GM18870 (cell line): ENCODE results near the gene GRK1.
"Not testable (repeated sequence)": the region's sequence is repeated elsewhere in the genome, so short reads cannot be mapped to it uniquely, and the experiment has no call there.

Source experiments
- ATAC-seq: cut with Tn5 transposase; IDR thresholded peaks from one replicate; pipeline ENCODE4 v1.9.1; 2021; ENCODE audit warnings: moderate library complexity; ENCODE audit not compliant: unreplicated experiment

Gene GRK1

DNA sequence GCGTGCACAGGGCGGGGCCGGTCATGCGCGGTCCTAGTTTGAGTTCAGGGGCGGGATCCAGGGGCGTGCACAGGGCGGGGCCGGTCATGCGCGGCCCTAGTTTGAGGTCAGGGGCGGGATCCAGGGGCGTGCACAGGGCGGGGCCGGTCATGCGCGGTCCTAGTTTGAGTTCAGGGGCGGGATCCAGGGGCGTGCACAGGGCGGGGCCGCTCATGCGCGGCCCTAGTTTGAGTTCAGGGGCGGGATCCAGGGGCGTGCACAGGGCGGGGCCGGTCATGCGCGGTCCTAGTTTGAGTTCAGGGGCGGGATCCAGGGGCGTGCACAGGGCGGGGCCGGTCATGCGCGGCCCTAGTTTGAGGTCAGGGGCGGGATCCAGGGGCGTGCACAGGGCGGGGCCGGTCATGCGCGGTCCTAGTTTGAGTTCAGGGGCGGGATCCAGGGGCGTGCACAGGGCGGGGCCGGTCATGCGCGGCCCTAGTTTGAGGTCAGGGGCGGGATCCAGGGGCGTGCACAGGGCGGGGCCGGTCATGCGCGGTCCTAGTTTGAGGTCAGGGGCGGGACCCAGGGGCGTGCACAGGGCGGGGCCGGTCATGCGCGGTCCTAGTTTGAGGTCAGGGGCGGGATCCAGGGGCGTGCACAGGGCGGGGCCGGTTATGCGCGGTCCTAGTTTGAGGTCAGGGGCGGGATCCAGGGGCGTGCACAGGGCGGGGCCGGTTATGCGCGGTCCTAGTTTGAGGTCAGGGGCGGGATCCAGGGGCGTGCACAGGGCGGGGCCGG, 58.5 kb downstream of the GRK1 start:
- ATAC-seq = not testable (repeated sequence)

DNA sequence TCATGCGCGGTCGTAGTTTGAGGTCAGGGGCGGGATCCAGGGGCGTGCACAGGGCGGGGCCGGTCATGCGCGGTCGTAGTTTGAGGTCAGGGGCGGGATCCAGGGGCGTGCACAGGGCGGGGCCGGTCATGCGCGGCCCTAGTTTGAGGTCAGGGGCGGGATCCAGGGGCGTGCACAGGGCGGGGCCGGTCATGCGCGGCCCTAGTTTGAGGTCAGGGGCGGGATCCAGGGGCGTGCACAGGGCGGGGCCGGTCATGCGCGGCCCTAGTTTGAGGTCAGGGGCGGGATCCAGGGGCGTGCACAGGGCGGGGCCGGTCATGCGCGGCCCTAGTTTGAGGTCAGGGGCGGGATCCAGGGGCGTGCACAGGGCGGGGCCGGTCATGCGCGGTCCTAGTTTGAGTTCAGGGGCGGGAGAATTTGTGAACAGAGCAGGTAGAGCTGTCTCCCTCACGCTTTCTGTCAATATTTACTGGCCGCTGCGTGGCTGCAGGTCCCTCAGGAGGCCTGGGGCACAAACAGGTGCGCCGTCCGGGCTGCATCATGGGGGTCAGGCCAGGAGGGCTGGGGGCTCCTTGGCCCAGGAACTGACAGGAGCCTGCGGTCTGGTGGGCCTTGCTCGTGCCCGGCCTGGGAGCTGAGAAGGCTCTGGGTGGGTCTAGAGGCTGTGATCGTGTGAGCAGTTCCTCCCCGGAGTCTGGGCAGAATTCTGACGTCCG, 59.2 kb downstream of the GRK1 start:
- ATAC-seq = not testable (repeated sequence)

DNA sequence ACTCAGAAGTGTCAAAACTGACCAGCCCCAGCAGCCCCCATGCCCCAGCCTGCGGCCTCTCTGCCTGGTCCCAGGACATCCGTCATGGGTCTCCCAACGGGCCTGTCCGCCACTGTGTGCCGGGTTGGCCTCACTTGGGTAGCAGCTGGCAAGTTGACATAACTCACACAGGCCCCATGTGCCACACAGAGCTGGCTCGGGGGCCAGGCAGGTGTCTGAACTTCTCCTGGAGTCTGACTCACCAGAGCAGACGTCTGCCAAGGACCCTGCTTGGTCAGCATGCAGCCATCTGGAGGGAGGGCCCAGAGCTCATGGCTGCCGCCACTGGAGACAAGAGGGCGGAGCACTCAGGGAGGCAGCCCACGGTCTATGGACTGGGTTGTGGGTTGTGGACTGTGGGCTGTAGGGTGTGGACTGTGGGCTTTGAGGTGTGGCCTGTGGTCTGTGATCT, 60.0 kb downstream of the GRK1 start:
- no peak for ATAC-seq

DNA sequence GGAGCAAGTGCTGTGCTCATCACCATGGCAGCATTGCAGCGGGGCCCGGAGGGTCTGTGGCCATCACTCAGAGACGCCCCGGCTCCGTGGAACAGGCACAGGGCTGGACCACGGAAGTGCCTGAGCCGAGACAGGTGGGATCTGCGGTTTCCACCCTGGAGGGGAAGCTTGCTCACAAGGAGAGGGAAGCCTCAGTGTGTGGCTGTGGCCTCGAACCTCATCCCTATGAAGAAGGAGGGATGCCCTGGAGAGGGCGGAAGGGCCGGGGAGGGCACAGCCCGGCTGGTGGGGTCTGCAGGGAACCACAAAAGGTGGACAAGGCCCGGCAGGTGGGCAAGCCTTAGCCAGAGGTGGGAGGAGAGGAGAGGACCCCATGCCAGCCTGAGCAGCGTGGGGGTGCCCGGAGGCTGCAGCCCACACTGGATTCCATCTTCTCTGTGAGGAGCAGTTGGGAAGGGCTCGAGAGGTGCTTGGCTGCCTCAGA, 61.6 kb downstream of the GRK1 start:
- no peak for ATAC-seq

- no peak for ATAC-seq
Measured at GRCh38 chr13:113729187-113730019, 62.4 kb downstream of the GRK1 start.

DNA sequence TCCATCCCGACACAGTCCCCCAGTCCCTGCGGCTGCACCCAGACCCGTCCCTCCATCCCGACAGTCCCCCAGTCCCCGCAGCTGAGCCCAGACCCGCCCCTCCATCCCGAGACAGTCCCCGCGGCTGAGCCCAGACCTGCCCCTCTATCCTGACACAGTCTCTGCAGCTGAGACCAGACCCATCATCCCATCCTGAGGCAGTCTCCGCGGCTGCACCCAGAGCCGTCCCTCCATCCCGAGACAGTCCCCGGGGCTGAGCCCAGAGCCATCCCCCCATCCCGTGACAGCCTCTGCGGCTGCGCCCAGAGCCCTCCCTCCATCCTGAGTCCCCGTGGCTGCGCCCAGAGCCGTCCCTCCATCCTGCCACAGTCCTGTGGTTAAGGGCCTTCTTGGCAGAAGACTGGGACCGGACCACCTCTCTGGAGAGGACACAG, 63.3 kb downstream of the GRK1 start:
- ATAC-seq = no peak

- ATAC-seq = no peak
Measured at GRCh38 chr13:113730831-113731191, 63.8 kb downstream of the GRK1 start.

- no peak for ATAC-seq
Measured at GRCh38 chr13:113731192-113732175, 64.5 kb downstream of the GRK1 start.

GRCh38 chr13:113732176-113732960, 65.3 kb downstream of the GRK1 start:
- no peak for ATAC-seq

DNA sequence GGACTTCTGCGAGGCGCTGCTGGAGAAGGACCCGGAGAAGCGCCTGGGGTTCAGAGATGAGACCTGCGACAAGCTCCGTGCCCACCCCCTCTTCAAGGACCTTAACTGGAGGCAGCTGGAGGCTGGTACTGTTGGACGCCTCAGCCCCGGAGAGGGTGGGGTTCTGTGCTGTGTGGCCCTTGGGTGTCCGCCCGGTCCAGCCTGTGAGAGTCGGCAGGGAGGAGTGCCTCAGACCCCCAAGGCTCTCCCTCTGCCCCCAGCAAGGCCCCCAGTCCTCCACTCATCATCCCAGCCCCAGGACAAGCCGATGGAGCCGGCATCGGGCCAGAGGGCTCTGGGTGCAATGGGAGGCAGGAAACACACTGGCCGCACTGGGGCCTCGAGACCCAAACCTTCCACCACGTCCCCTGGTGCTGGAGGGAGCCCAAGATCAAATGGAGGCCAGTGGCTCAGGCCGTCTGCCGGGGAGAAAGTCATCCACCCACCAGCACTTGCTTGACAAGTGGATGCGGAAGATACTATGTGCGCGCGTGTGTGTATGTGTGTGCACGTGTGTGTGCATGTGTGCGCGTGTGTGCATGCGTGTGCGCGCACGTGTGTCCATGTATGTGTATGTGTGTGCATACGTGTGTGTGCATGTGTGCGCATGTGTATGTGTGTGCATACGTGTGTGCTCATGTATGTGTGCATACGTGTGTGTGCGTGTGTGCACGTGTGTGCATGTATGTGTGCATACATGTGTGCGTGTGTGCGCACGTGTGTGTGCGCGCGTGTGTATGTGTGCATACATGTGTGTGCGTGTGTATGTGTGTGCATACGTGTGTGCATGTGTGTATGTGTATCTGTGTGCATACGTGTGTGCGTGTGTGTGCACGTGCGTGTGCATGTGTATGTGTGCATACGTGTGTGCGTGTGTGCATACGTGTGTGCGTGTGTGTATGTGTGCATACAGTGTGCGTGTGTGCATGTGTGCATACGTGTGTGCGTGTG, 66.2 kb downstream of the GRK1 start:
- ATAC-seq = no peak

DNA sequence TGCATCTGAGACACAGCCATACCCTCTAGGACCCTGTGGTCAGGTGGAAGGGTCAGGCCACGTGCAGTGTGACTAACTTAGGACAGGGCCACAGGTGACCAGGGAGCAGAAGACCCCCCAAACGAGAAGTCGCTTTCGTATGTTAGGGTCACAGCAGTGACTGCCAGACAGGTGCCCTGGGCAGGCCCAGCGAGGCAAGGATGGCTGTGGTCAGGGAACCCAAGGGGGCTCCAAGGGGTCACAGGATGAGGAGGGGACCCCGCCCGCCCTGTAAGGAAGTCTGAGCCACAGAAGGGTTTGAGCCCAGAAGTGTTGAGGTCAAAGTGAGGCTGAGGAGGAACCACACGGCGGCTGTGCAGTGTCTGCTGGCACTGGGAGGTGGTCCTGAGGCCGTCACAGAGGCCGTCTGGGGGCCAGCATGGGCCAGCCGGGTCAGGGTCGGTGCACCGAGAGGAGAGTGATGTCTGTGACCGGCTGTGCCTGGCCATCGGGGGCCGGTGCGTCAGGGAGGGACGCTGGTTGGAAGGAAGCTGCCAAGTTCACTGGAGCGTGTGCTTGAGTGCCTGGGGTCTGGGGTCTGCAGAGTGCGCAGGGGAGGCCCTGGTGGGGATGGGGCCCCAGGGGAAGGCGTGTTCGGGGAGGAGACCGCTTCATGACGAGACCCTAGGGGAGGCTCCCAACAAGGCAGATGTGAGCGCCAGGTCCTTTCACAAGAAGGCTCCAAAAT, 67.2 kb downstream of the GRK1 start:
- ATAC-seq = no peak

- ATAC-seq = no peak
Measured at GRCh38 chr13:113734826-113735125, 67.8 kb downstream of the GRK1 start.

DNA sequence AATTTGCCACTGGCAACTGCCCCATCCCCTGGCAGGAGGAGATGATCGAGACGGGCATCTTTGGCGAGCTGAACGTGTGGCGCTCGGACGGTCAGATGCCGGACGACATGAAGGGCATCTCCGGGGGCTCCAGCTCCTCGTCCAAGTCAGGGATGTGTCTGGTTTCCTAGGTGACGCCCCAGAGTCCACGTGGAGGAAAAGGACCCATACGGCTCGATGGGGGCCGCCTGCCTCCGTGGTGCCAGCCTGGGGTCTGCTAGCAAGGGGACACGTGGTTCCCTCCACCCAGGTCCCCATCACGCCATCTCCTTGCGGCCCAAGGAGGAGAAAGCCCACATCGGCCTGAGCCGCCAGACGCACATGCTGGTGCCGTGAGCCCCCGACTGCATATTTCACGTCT, 68.2 kb downstream of the GRK1 start:
- ATAC-seq = no peak

DNA sequence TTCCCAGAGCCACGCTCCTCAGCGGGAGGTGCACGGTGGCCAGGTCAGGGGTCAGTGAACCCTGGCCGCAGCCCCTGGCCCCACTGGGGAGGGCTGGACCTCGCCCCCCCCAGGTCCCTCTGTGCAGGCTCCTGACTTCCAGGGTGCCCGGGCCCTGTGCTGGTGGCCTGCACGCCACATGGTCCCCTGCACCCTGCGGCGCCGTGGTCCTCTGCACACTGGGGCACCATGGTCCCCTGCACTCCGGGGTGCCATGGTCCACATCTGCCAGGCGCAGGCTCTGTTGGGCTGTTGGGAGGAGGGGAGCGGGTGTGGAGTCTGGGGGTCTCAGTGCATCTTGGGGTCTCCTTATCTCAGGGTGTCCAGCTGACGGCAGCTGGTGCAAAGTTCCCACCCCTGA, 68.7 kb downstream of the GRK1 start:
- no peak for ATAC-seq

DNA sequence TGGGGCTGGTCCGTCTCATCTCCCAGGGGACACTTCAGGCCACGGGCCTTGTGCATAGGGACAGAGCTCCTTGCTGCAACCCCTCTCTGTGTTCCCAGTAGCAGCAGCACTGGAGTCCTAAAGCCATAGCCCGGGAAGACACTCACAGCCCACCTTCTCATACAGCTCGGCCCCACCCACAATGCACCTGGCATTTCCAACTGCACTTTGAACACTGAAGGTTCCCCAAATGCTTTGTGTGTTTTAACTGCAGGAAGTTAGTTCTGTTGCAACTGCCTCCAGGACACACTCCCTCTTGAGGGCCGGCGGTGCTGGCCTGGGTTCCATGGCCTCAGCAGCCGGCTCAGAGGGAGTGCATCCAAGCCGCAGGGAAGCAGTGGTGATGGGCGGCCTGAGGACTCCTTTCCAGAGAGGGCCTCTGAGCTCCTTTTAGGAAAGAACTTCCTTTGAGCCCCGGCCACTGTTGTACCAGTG, 69.3 kb downstream of the GRK1 start:
- ATAC-seq = no peak

GRCh38 chr13:113737803-113738202, 70.8 kb downstream of the GRK1 start:
- no peak for ATAC-seq

- no peak for ATAC-seq
Measured at GRCh38 chr13:113739527-113740285, 72.7 kb downstream of the GRK1 start.
